Cardiac muscle cell (in vitro differentiated cells and primary cell): ENCODE data around the gene NOVA1. TPM values are rescaled to one million over a fixed set of nuclear protein-coding genes. Genes with fewer than 3 reads are reported as not detected.
"Not testable (repeated sequence)": the region's sequence is repeated elsewhere in the genome, so short reads cannot be mapped to it uniquely, and the experiment has no call there.

Source experiments
- DNase-seq, 2 donors: peaks; one replicate each; pipeline versions ENCODE4 v3.0.0 to v3.0.0-alpha.2; 2010 to 2017; ENCODE audit warnings: low read depth in 1 of 2, low spot score in 1 of 2
- H3K27ac ChIP-seq: fragments of 200-600 bp; sonication (generic); 2 replicates; pipeline ENCODE4 v1.5.1; 2016
- H3K27me3 ChIP-seq: fragments of 200-600 bp; sonication (generic); 2 replicates; pipeline ENCODE4 v1.6.0; 2016; ENCODE audit warnings: control low read depth
- H3K36me3 ChIP-seq: fragments of 200-600 bp; sonication (generic); 2 replicates; pipeline ENCODE4 v1.5.1; 2016; ENCODE audit warnings: control low read depth
- H3K4me1 ChIP-seq: fragments of 200-600 bp; sonication (generic); 2 replicates; pipeline ENCODE4 v1.8.1; 2017; ENCODE audit warnings: low read depth, mild to moderate bottlenecking, mixed run types
- H3K4me3 ChIP-seq: fragments of 200-600 bp; sonication (generic); 2 replicates; pipeline ENCODE4 v1.5.1; 2016; ENCODE audit warnings: mild to moderate bottlenecking
- H3K9me3 ChIP-seq: fragments of 200-600 bp; sonication (generic); 2 replicates; pipeline ENCODE4 v1.5.1; 2017; ENCODE audit warnings: low read depth, mild to moderate bottlenecking, control low read depth
- CTCF ChIP-seq: IDR thresholded peaks from 2 replicates; pipeline ENCODE4 v1.5.1; 2012; ENCODE audit warnings: low read depth, mild to moderate bottlenecking, low read length
- polyA plus RNA-seq: library from polyadenylated mRNA; unstranded; fragments of >200 nt; fragmentation: Nextera tagmentation; extraction: Ambion mirVana; gene quantifications from 2 replicates; pipeline ENCODE4 v1.2.1, GENCODE V29; 2016
- total RNA-seq: library from RNA; depleted of rRNA; stranded (reverse); fragments of >200 nt; gene quantifications from 2 replicates; pipeline ENCODE4 v1.2.3, GENCODE V29; 2016

The NOVA1 gene
- total RNA-seq: 8.1 and 11.1 TPM in 2 replicates
- polyA plus RNA-seq: 11.1 and 11.9 TPM in 2 replicates

- Histone ChIP-seq H3K4me3 (peak within 1 kb of the TSS; percentile 97), H3K27ac (peak within 1 kb of the TSS; percentile 69), H3K4me1 (peaks cover 9% of the 10 kb centered on the region), H3K9me3 (no peaks in the 10 kb centered on the region), H3K27me3 (peaks cover 3% of the 10 kb centered on the region), H3K36me3 (no peaks in the 10 kb centered on the region)
- DNase-seq: no peak
- TF ChIP-seq CTCF: no peak
These were observed at the start of gene NOVA1 for GRCh38 chr14:26597589-26598080. Gene NOVA1, minus strand, starts transcription at chr14:26598033. Its CDS starts 597 bp downstream, at chr14:26597436.

- H3K27ac ChIP-seq, H3K9me3 ChIP-seq, H3K36me3 ChIP-seq, DNase-seq, H3K4me1 ChIP-seq, H3K4me3 ChIP-seq, H3K27me3 ChIP-seq: not testable (repeated sequence)
These were observed 47.2 kb upstream of the NOVA1 start for GRCh38 chr14:26645057-26645456.

GRCh38 chr14:26636561-26636960, 38.7 kb upstream of the NOVA1 start:
- no peak overlapping the region for H3K4me3 ChIP-seq
- H3K9me3 ChIP-seq: no peaks in the 10 kb centered on the region
- no peak for TF ChIP-seq CTCF
- no peaks in the 10 kb centered on the region for H3K36me3 ChIP-seq
- H3K4me1 ChIP-seq: peaks cover 13% of the 10 kb centered on the region
- peak in 1 of 2 donors; percentile 36 for DNase-seq
- no peaks in the 10 kb centered on the region for H3K27me3 ChIP-seq
- H3K27ac ChIP-seq: no peak overlapping the region

- H3K9me3 ChIP-seq, DNase-seq, H3K27ac ChIP-seq, H3K36me3 ChIP-seq, H3K4me3 ChIP-seq, H3K27me3 ChIP-seq: not testable (repeated sequence)
- H3K4me1 ChIP-seq: peaks cover 13% of the 10 kb centered on the region
These were observed 37.1 kb upstream of the NOVA1 start for GRCh38 chr14:26634946-26635345.

GRCh38 chr14:26626256-26626655, 28.4 kb upstream of the NOVA1 start:
- DNase-seq: no peak
- H3K9me3 ChIP-seq: no peaks in the 10 kb centered on the region
- TF ChIP-seq CTCF: no peak
- no peaks in the 10 kb centered on the region for H3K27me3 ChIP-seq
- no peaks in the 10 kb centered on the region for H3K4me1 ChIP-seq
- H3K27ac ChIP-seq: no peak overlapping the region
- H3K4me3 ChIP-seq: no peak overlapping the region
- no peaks in the 10 kb centered on the region for H3K36me3 ChIP-seq

- Histone ChIP-seq H3K4me1 (no peaks in the 10 kb centered on the region), H3K36me3 (no peaks in the 10 kb centered on the region), H3K9me3 (no peaks in the 10 kb centered on the region), H3K27ac (no peak overlapping the region), H3K27me3 (no peaks in the 10 kb centered on the region), H3K4me3 (no peak overlapping the region)
- no peak for DNase-seq
- TF ChIP-seq CTCF: no peak
These were observed 24.8 kb upstream of the NOVA1 start for GRCh38 chr14:26622611-26623010.
